ENCODE data around the gene COL8A2.

The COL8A2 gene

GRCh38 chr1:36092798-36093185 is 32.2 kb downstream of the COL8A2 start:
- no peak for DNase-seq (ENCODE audit: insufficient read length, low spot score)
- FAIRE-seq = no peak

- DNase-seq (ENCODE audit: insufficient read length, low spot score) (no peak), FAIRE-seq (no peak)
Measured at GRCh38 chr1:36092166-36092797, 32.7 kb downstream of the COL8A2 start.

GRCh38 chr1:36091698-36092097 is 33.3 kb downstream of the COL8A2 start:
- FAIRE-seq (no peak), DNase-seq (ENCODE audit: insufficient read length, low spot score) (no peak)

GRCh38 chr1:36091141-36091540 is 33.9 kb downstream of the COL8A2 start:
- FAIRE-seq = no peak
- no peak for DNase-seq (ENCODE audit: insufficient read length, low spot score)

- FAIRE-seq (no peak), DNase-seq (ENCODE audit: insufficient read length, low spot score) (no peak)
Measured at GRCh38 chr1:36089393-36090121, 35.5 kb downstream of the COL8A2 start.

GRCh38 chr1:36088577-36089392 is 36.2 kb downstream of the COL8A2 start, which contains the start of gene ADPRS:
Gene ADPRS, plus strand, starts transcription at chr1:36088892. Its CDS starts 13 bp downstream, at chr1:36088905.
- FAIRE-seq = peak; percentile 65

GRCh38 chr1:36088265-36088576 is 36.8 kb downstream of the COL8A2 start:
- FAIRE-seq (no peak), DNase-seq (ENCODE audit: insufficient read length, low spot score) (no peak)

More at GRCh38 chr1:36088577-36089392, 36.2 kb downstream of the COL8A2 start, which contains the start of gene ADPRS:
- DNase-seq (ENCODE audit: insufficient read length, low spot score) = peak; percentile 84

- FAIRE-seq = no peak
Measured at GRCh38 chr1:36087233-36088123, 37.5 kb downstream of the COL8A2 start.

GRCh38 chr1:36086529-36087232 is 38.3 kb downstream of the COL8A2 start:
- DNase-seq (ENCODE audit: insufficient read length, low spot score) (no peak), FAIRE-seq (no peak)

More at GRCh38 chr1:36087233-36088123, 37.5 kb downstream of the COL8A2 start:
- DNase-seq (ENCODE audit: insufficient read length, low spot score) = no peak

- DNase-seq (ENCODE audit: insufficient read length, low spot score) = no peak
- FAIRE-seq = no peak
Measured at GRCh38 chr1:36085686-36086526, 39.1 kb downstream of the COL8A2 start.

GRCh38 chr1:36085126-36085525 is 39.9 kb downstream of the COL8A2 start:
- DNase-seq (ENCODE audit: insufficient read length, low spot score) = no peak
- no peak for FAIRE-seq

- FAIRE-seq (no peak), DNase-seq (ENCODE audit: insufficient read length, low spot score) (no peak)
Measured at GRCh38 chr1:36084497-36085115, 40.4 kb downstream of the COL8A2 start.

- FAIRE-seq (no peak), DNase-seq (ENCODE audit: insufficient read length, low spot score) (no peak)
Measured at GRCh38 chr1:36083635-36084496, 41.2 kb downstream of the COL8A2 start, which contains the start of gene TEKT2. Gene TEKT2, plus strand, starts transcription at chr1:36084094. Its CDS starts 828 bp downstream, at chr1:36084922.

- DNase-seq (ENCODE audit: insufficient read length, low spot score) = no peak
- FAIRE-seq = no peak
Measured at GRCh38 chr1:36083219-36083618, 41.8 kb downstream of the COL8A2 start.

- no peak for DNase-seq (ENCODE audit: insufficient read length, low spot score)
- no peak for FAIRE-seq
Measured at GRCh38 chr1:36081926-36082485, 43.0 kb downstream of the COL8A2 start.

- no peak for FAIRE-seq
Measured at GRCh38 chr1:36080801-36081200, 44.2 kb downstream of the COL8A2 start.

GRCh38 chr1:36080236-36080635 is 44.8 kb downstream of the COL8A2 start:
- FAIRE-seq (no peak), DNase-seq (ENCODE audit: insufficient read length, low spot score) (no peak)

More at GRCh38 chr1:36080801-36081200, 44.2 kb downstream of the COL8A2 start:
- DNase-seq (ENCODE audit: insufficient read length, low spot score) = no peak

Measured in HTR-8/SVneo (cell line).